Colon (tissue), 2 donors: ENCODE measurements around the gene CIDEA.
"Not testable (repeated sequence)": the region's sequence is repeated elsewhere in the genome, so short reads cannot be mapped to it uniquely, and the experiment has no call there.

ENCODE experiments used
- FAIRE-seq: peaks from 2 replicates; lab custom pipeline; 2012; peaks lifted over from hg19 to GRCh38; lab: Jason Lieb, UNC
- donor health status: control.
- donor health status: control.

Gene CIDEA

DNA sequence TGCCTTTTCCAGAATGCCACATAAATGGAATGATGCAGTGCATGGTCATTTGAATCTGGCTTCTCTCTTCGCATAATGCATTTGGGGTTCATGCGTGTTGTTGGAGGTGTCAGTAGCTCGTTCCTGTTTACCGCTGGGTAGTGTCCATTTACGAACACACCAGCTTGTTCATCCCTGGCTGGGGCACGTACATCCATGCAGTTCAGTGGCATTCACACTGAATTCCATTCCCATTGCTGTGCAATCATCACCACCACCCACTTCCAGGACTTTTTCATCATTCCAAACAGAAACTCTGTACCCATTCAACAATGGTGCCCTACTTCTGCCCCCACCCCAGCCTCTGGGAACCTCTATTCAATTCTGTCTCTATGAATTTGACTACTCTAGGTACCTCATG is 14.7 kb upstream of the CIDEA start:
- FAIRE-seq = no peak

DNA sequence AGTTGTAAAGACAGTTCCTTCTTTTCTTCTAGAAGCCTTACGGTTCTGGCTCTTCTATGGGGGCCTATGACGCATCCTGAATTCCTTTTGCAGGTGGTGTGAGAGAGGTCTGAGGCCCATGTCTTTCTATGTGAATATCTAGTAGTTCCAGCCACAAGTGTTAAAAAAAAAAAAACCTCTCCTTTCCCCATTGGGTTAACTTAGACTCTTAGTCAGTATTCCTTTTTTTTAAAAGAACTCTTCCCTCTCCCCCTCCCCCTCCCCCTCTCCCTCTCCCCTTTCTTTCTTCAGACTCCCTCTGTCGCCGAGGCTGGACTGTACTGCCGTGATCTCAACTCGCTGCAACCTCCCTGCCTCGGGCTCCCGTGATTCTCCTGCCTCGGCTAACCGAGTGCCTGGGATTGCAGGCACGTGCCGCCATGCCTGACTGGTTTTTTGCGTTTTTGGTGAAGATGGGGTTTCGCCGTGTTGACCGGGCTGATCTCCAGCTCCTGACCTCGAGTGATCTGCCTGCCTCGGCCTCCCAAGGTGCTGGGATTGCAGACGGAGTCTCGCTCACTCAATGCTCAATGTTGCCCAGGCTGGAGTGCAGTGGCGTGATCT is 11.4 kb upstream of the CIDEA start:
- FAIRE-seq = no peak

DNA sequence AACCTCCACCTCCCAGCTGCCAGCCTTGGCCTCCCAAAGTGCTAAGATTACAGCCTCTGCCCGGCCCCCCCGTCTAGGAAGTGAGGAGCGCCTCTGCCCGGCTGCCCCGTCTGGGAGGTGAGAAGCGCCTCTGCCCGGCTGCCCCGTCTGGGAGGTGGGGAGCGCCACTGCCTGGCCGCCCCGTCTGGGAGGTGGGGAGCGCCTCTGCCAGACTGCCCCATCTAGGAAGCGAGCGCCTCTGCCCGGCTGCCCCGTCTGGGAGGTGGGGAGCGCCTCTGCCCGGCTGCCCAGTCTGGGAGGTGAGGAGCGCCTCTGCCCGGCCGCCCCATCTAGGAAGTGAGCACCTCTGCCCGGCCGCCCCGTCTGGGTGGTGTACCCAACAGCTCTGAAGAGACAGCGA is 10.9 kb upstream of the CIDEA start:
- not testable (repeated sequence) for FAIRE-seq

DNA sequence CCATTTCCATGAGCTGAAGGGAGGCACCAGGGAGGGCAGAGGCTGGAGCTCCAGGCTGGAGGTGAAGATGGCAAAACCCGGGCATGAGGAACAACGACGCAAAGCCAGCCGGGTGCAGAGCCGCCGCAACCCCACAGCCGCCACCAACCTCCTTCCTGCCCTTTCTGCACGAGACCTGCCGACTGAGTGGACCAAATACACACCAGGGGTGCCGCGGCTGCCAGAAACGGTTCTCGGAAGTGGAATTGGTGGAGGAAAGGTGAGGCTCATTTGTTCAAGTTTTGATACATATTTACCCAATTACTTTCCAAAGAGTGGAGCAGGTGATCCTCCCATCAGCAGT is 8.4 kb upstream of the CIDEA start:
- no peak for FAIRE-seq

DNA sequence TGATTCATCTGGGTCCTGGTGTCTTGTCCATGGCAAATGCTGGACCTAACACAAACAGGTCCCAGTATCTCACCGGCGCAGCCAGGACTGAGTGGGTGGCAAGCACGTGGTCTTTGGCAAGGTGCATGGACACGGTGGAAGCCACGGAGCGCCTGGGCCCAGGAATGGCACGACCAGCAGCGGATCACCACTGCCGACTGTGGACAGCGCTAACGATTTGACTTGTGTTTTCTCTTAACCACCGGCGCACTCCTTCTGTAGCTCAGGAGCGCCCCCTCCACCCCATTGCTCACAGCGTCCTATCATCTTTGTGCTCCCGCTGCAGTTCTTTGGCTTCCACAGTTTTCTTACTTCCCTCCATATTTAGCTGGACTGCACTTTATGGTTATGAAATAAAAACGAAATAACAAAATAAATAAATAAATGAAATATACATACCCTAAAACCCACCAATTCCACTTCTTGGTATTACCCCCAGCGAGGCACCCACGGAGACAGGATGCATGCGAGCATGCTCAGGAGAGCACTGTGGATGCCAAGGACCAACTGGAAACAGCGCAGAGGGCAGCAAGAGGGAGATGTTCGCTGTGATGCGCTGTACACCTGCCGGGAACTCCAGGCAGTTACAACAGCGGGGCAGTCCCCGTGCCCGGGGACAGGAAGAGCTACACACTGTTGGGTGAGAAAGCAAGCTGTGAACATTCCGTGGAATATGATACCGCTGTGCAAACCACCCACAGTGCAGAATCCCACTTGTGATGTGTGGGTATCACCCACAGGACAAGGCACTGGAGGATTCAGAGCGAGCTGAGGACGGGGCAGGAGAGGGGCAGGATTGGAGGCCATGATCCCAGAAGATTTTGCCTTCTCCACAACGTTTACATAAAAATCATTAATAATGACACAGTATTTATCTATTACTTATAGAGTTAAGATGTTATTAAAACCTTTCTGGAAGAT is 7.0 kb upstream of the CIDEA start:
- FAIRE-seq = no peak

DNA sequence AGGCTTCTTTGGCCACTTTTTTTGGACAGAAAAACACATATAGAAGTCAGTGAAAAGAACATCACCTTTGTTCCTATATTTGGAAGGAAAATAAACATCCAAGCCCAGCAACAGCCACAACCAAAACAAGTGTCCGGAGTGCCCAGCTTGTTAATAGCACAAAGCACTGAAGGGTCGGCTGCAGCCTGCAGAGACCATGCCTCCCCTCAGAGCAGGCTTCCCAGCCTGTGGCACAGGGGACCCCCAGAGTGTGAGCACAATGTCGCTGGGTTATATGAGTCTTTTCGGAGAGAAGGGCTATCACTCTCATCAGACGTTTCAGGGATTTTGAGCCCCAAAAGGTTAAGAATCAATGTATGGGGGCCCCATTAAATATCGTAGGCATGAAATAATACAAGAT is 6.2 kb upstream of the CIDEA start:
- FAIRE-seq = no peak

DNA sequence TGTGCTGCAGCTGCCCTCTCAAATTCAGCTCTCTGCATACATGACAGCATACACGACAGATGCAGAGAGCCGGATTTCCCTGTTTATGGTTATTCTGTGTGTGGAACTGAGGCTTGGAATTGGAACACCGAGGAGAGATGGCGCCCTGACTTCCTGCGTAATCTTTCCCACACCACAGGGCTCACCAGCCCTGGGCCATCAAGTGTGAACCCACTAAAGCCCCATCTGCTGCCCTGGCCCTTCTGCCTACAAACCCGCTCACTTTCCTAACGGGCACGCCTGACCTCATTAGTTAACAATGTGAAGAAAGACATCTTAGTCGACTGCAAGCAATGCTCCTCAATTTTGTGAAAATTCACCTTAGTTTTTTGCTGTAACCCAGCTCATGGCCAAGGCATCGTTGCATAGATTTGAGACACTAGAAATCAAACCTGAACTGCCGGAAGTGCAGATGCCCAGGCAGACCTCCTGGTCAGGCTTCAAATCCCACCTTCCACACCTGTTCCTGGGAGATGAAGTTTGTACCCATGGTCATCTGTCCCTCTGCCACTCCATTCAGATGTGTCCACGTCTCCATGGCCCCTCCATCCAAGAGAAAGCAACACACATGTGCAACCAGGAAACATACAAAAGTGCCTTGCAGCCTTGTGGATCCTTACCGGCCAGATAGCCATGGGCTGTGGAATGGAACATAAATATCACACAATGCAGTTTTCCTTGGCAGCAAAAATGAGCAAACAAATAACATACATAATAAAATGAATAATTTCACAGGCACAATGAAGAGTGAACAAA is 5.0 kb upstream of the CIDEA start:
- FAIRE-seq = no peak

DNA sequence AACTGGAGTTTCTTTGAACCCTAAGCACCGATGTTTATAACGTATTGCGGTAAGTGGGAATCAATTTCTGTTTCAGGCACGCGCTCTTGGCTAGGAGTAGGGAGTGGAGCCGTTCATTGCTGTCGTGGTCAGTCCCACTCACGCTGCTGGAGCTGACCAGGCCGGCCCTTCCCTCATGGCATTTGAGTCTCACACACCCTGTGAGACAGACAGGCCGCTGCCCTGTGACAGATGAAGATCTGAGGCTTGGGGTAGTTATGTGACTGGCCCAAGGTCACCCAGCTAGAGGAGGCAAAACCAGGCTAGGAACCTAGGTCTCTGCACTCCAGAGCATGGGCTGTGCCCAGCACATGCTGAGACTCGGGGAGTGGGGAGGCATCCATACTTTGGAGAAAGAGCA is 2.9 kb upstream of the CIDEA start:
- FAIRE-seq = no peak

DNA sequence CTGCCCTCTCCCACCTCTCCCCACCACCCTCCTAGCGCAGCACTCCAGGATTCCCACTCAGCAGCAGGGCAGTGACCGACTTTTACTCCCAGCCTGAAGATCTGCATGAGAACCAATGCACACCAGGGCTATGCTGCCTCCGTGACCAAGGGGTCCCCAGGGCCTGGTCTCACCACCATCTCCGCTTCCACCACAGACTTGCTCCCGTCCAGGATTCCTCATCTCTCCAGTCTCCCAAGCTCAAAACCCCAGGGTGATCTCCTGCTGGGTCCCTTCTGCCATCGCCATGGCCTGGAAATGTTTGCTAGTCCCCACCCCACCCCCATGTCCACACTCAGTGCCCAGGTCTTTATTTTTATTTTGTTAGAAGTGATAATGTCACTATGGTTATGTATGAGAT is 2.1 kb upstream of the CIDEA start:
- no peak for FAIRE-seq

DNA sequence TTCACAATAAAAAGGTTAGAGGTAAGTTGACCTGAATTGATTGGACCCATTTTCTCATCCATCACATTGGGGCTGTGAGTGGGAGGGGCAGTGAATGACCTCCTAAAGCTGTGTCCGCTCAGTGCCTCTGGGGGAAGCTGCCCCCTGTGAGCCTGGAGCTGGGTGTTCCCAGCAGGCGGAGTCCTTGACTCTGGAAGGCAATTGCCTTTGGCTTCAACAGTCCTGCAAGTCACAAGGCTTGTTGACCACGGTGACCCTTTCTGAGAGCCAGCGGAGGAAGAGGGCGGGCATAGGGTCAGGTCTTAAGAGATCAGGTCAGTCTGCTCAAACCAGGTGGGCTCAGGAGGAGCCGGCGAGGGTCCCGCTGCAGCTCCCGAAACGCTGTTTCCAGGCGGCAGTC is 1.1 kb upstream of the CIDEA start:
- no peak for FAIRE-seq

DNA sequence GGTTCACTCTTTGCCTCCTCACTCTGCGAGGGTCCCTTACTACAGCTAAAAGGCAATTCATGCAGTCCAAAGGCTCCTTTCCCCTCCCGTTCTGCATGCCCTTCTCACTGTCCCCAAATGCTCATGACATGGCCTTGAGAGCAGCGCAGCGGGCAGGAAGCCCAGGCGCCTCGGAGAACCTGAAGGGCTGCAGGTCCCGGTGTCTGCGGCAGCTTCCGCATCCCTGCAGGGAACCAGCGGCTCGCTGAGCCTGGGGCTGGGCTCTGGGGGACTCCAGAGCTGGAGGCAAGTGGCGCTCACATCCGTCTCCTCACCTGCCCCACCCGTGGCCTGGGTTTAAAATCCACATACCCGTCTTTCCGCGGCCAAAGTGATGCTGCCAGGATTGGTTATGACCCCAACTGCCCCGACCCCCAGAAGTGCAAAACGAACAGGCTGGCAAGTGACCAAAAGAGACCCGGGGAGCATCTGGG is 462 bp upstream of the CIDEA start:
- no peak for FAIRE-seq

DNA sequence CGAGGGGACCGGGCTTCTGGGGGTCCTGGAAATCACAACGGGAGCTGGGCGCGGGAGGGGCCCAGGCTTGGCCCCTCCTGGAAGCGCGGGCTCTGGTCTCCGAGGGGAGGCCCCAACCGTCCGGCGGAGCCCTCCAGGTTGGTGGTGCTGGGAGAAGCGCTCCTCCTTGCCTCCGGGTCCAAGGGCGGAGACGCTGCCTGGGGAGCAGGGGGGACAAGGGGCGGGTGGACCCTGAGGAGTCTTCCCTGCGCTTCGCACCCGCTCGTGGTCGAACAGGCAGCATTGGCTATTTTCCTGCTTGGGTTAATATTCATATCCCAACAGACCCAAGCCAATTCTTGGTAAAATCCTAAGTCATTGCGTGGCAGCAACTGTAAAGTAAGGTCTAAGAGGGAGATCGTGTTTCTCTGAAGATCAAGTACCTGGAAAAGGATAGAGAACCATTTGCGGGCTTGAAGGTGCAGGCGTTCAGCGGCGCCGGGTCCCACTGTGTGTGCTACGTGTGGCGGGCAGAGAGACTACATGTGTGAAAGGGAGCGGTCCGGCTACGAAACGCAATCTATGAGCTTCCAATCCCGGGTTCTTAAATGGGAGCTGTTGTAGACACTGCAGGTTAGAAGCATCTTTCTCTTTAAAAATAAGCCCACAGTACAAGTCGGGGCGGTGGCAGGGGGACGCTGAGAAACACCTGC is 805 bp downstream of the CIDEA start:
- no peak for FAIRE-seq

DNA sequence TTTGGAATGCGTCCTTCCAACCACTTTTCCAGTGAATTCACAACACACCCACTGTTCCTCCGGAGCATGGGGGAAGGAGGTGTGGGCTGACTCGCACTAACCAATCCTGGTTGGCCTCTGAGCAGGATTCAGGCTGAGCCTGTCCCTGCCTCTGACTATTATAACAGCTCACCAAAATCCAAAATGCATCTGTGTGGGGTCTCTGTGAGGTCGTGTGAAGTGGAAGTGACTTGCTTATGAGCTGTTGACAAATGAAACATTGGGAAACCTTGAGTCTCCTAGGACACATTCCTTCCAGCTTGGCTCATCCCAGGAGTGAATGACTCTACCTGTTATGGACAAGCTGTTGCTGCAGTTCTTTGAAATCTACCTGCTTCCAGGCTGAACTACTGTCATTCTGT is 1.5 kb downstream of the CIDEA start:
- no peak for FAIRE-seq

DNA sequence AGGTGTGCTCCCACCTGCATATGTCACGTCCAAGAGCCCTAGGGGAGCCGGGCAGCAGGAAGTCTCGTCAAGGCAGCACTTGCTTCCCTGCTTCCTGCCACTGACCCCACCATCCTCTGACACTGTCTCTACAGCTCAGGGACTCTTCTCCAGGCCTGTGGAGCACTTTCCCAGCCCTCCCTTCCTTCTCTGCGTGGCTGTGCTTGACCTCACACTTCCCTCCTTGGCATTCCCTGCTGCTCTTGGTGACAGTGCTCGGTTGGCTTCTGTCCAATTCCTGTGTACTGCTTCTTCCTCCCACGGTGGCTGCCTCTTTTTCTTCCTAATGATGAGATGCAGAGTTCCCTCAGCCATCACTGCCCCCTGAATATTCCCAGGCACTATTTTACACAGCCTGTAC is 2.8 kb downstream of the CIDEA start:
- FAIRE-seq = no peak

DNA sequence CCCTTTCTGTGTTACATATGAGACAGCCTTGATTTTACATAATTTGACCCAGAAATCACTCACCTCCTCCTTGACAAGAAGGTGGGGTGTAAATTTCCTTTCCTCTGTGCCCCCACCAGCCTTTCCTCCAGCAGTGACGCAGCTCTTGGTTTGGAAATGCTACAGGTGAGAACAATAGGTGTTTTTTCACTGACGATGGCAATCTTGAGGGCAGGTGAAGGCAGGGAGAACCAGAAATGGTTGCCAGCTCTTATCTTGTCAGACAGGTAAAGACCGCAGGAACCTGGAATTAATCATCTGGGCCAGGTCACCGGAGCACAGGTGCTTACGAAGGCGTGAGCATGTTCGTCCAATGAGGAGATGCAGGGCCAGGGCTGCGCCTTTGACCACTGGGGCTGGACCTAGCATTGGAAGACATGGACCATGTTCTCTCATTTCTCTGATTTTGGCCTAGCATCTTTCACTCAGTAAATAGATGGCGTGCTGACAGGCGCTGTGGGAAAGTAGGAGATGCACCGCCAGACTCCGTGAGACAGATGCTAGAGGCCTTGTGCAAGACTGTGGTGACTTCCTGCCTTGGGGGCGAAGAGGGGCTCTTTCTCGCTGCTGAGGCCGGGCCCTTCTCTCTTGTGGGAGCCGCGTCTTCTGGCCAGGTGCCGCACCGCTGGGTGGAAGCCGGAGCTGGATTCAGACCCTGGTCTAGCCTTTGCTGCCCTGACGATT is 4.0 kb downstream of the CIDEA start:
- FAIRE-seq = no peak

DNA sequence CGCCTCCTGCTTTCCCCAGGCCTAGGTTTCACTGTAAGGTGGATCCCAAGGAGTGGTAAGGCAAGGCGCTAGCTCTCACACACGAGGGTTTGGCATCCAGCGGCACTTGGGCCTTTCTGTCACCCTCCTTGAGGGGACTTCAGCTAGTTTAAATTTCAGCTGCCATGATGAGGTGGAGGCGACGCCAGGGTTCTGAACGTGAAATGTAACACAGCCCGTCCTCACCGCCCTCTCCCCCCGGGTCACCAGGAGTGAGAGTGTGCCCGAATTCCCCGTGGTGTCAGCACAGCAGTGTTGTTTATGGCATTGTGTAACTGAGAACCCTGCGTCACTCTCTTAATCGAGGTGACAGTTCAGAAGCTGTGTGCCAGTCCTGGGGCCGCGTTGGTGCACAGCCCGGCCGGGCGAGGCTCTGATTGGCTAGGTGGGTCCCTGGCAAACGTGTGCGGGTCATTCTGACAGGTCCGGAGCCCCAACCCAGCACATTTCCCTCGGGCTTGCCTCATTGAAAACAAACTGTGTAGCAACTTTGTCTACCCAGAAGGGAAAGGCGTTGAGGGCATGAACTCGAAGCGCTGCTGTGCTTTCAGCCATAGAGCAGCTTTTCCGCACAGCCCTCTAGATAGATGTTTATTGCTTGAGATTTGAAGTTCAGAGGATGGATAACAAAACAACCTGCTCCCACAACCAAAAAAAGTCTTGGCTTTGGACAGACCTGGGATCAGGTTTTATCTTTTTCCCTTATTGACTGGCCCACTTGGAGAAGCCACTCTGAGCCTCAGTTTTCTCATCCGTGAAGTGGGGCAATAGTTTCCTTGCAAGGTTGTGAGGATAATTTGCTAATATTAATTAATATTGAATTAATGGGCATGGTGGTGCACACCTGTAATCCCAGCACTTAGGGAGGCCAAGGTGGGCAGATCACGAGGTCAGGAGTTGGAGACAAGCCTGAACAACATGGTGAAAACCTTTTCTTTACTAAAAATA is 4.9 kb downstream of the CIDEA start:
- no peak for FAIRE-seq

DNA sequence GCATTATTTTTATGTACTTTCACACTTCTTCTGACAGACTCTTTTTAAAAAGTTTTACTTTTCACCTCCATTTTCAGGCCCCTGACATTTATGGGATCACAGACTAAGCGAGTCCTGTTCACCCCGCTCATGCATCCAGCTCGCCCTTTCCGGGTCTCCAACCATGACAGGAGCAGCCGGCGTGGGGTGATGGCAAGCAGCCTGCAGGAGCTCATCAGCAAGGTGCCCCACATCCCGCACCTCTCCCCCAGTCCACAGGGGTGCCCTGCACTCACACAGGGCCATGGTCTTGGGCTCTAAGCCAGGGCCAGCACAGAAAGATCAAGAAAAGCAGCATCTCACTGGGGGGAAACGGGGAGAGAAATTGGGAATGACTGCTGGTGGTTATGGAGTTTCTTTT is 8.6 kb downstream of the CIDEA start:
- no peak for FAIRE-seq

DNA sequence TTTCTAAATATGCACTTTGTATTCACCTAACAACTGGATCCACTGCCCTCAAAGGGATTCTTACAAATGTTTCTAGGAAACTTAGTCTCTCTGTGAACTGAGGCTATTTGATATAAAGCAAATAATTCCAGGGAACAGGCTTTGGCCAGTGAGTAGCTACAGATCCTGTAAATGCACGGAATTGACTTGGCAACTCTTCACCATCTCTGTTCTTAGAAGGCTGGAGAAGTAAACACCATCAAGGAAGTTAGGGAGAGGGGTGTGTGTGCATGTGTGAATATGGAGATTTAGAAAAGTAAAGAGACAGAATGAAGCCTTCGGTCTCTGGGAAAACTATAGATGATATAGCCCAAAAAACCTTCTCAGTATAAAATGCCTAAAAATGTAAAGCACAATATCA is 10.7 kb downstream of the CIDEA start:
- no peak for FAIRE-seq

DNA sequence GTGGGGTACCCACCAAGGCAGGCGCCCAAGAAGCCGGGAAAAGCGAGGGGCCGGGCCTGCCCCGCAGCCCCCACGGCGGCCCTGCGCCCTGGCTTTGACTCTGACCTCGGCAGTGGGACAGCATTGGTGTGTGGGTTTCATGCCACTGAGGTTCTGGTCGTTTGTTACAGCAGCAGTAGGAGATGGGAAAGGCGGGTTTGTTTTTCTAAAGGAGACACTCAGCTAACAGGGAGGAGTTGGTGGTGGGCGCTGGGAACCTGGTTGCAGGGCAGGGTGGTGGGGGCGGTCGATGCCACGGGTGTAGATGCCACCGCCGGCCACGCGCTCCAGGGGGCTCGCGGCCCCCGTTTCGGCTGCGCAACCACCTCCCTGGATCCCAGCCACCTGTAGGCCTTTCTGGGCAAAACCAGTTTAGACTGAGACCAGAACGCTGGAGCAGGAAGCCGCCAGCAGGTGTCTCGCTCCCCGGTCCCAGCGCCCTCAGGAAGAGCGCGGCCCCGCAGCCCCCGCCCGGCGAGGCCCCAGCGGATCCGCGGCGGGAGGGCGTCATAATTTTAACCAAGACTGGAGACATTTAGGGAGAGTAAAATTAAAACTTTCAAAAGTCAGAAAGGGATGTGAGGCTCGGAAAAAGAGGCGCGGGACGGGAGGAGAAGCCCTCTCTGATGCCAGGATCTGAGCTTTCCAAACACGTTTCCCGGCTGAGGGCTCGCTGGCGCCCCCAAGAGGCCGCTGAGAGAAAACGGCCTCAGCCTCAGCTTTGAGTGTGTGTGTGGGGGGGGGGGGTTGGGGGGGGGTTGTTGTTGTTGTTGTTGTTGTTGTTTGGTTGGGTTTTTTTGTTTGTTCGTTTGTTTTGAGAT is 17.4 kb downstream of the CIDEA start:
- no peak for FAIRE-seq
